LHCN-M2 (cell line): ENCODE results near the gene PATZ1. TPM values are rescaled to one million over a fixed set of nuclear protein-coding genes. Genes with fewer than 3 reads are reported as not detected.
A peak's percentile ranks its signal among the peaks of the same experiment; 100 is the strongest.
"Not testable (repeated sequence)": the region's sequence is repeated elsewhere in the genome, so short reads cannot be mapped to it uniquely, and the experiment has no call there.

Experiments used
- DNase-seq: peaks from one replicate; pipeline ENCODE4 v3.0.0-alpha.2; 2012; ENCODE audit warnings: low read depth
- total RNA-seq: library from RNA; depleted of rRNA; stranded (reverse); fragments of >200 nt; gene quantifications from 2 replicates; pipeline ENCODE4 v1.2.3, GENCODE V29; 2014

The PATZ1 gene
- total RNA-seq, 1 experiment from 2014 or later: 18.3 TPM

- not testable (repeated sequence) for DNase-seq
These were observed 31.9 kb downstream of the PATZ1 start for GRCh38 chr22:31314220-31314619.

GRCh38 chr22:31313366-31314147, 32.6 kb downstream of the PATZ1 start:
- peak; percentile 61 for DNase-seq

GRCh38 chr22:31308181-31308580, 38.0 kb downstream of the PATZ1 start:
- no peak for DNase-seq

- no peak for DNase-seq
These were observed 41.0 kb downstream of the PATZ1 start for GRCh38 chr22:31305194-31305593.

- DNase-seq: no peak
These were observed 43.6 kb downstream of the PATZ1 start for GRCh38 chr22:31302537-31302936.

GRCh38 chr22:31302006-31302405, 44.1 kb downstream of the PATZ1 start:
- DNase-seq: no peak

- DNase-seq: no peak
These were observed 45.2 kb downstream of the PATZ1 start for GRCh38 chr22:31300896-31301295.

- DNase-seq: peak; percentile 35
These were observed 50.1 kb downstream of the PATZ1 start for GRCh38 chr22:31295831-31296657.

GRCh38 chr22:31295360-31295759, 50.8 kb downstream of the PATZ1 start:
- DNase-seq: no peak

GRCh38 chr22:31292236-31292989, 53.7 kb downstream of the PATZ1 start, which contains the start of gene PIK3IP1:
PIK3IP1 (minus strand) TSS chr22:31292488; CDS start chr22:31292344, 144 bp downstream.
- DNase-seq: peak; percentile 75

- peak; percentile 12 for DNase-seq
These were observed 54.5 kb downstream of the PATZ1 start for GRCh38 chr22:31291481-31292235.

GRCh38 chr22:31290494-31291471, 55.4 kb downstream of the PATZ1 start:
- peak; percentile 81 for DNase-seq

- no peak for DNase-seq
These were observed 56.8 kb downstream of the PATZ1 start for GRCh38 chr22:31289344-31289743.

GRCh38 chr22:31288496-31289240, 57.5 kb downstream of the PATZ1 start:
- no peak for DNase-seq

GRCh38 chr22:31287818-31288495, 58.2 kb downstream of the PATZ1 start:
- no peak for DNase-seq

- DNase-seq: no peak
These were observed 59.5 kb downstream of the PATZ1 start for GRCh38 chr22:31286360-31287255.
